PC-9 (cell line): ENCODE measurements around the gene SDC1. TPM values are rescaled to one million over a fixed set of nuclear protein-coding genes. Genes with fewer than 3 reads are reported as not detected.

Experiments used
- BruUV-seq: library from RNA; stranded (reverse); fragments of 400-500 nt; replicated peaks from 2 replicates; lab custom pipeline; 2021; lab: Mats Ljungman, UMichigan
- CTCF ChIA-PET: fragments of 300-600 bp; sonication (Branson Sonifier 250); formaldehyde crosslinking; loops from one replicate; lab custom pipeline; 2022; ENCODE audit warnings: antibody characterized with exemption; lab: Charles Lee
- POLR2A ChIA-PET: fragments of 300-600 bp; sonication (Branson Sonifier 250); formaldehyde crosslinking; loops from one replicate; lab custom pipeline; 2022; ENCODE audit warnings: antibody characterized with exemption; ENCODE audit not compliant: unreplicated experiment; lab: Charles Lee
- DNase-seq, 2 experiments: peaks; one replicate each; pipeline versions ENCODE4 v3.0.0 to v3.0.0-alpha.2; 2015 to 2022; ENCODE audit warnings: mixed read lengths in 1 of 2
- H2AFZ ChIP-seq: fragments of 200-600 bp; sonication (generic); 2 replicates; pipeline ENCODE4 v1.8.1; 2017; ENCODE audit warnings: antibody characterized with exemption
- H3F3A ChIP-seq: fragments of 200-600 bp; sonication (generic); 2 replicates; pipeline ENCODE4 v1.8.1; 2017; ENCODE audit warnings: antibody characterized with exemption, mild to moderate bottlenecking, low read depth; ENCODE audit not compliant: insufficient read depth
- H3K27ac ChIP-seq: fragments of 200-600 bp; sonication (generic); 2 replicates; pipeline ENCODE4 v1.6.1; 2016; ENCODE audit warnings: mixed run types
- H3K27me3 ChIP-seq: fragments of 200-600 bp; sonication (generic); 2 replicates; pipeline ENCODE4 v1.6.1; 2016; ENCODE audit warnings: low read depth, mixed run types; ENCODE audit not compliant: insufficient read depth
- H3K36me3 ChIP-seq: fragments of 200-600 bp; sonication (generic); 2 replicates; pipeline ENCODE4 v1.6.1; 2016; ENCODE audit warnings: low read depth, mixed run types
- H3K4me1 ChIP-seq: fragments of 200-600 bp; sonication (generic); replicated peaks from 2 replicates; pipeline ENCODE4 v1.6.1; 2016; ENCODE audit warnings: mixed run types; ENCODE audit not compliant: insufficient read depth
- H3K4me2 ChIP-seq: fragments of 200-600 bp; sonication (generic); 2 replicates; pipeline ENCODE4 v1.6.1; 2017; ENCODE audit warnings: mixed run types
- H3K4me3 ChIP-seq: fragments of 200-600 bp; sonication (generic); 2 replicates; pipeline ENCODE4 v1.6.1; 2016; ENCODE audit warnings: mixed run types
- H3K79me2 ChIP-seq: fragments of 200-600 bp; sonication (generic); 2 replicates; pipeline ENCODE4 v1.6.1; 2017; ENCODE audit warnings: low read depth, mixed run types
- H3K9me2 ChIP-seq: fragments of 200-600 bp; sonication (generic); 2 replicates; pipeline ENCODE4 v1.8.1; 2017; ENCODE audit warnings: mild to moderate bottlenecking; ENCODE audit not compliant: insufficient read depth
- H3K9me3 ChIP-seq: fragments of 200-600 bp; sonication (generic); 2 replicates; pipeline ENCODE4 v1.8.1; 2016; ENCODE audit warnings: low read depth; ENCODE audit not compliant: insufficient read depth
- H4K20me1 ChIP-seq: fragments of 200-600 bp; sonication (generic); 2 replicates; pipeline ENCODE4 v1.8.1; 2017; ENCODE audit not compliant: insufficient read depth
- CTCF ChIP-seq: fragments of 200-600 bp; sonication (generic); conservative IDR thresholded peaks from 2 replicates; pipeline ENCODE4 v1.6.1; 2017; ENCODE audit warnings: mixed run types, antibody characterized with exemption, mild to moderate bottlenecking, moderate library complexity
- EZH2 ChIP-seq: fragments of 200-600 bp; sonication (generic); IDR thresholded peaks from 2 replicates; pipeline ENCODE4 v1.8.0; 2017; ENCODE audit warnings: antibody characterized with exemption, low read depth
- intact Hi-C: fragments of 100-400 bp; cut with micrococcal nuclease; formaldehyde crosslinking; loops from one replicate; pipeline ENCODE4 v1.10.0; 2022; ENCODE audit not compliant: unreplicated experiment
- total RNA-seq: library from RNA; stranded (reverse); gene quantifications from 2 replicates; pipeline ENCODE4 v1.2.3, GENCODE V29; 2021

Gene SDC1
- total RNA-seq, 1 experiment from 2014 or later: 128 TPM

DNA sequence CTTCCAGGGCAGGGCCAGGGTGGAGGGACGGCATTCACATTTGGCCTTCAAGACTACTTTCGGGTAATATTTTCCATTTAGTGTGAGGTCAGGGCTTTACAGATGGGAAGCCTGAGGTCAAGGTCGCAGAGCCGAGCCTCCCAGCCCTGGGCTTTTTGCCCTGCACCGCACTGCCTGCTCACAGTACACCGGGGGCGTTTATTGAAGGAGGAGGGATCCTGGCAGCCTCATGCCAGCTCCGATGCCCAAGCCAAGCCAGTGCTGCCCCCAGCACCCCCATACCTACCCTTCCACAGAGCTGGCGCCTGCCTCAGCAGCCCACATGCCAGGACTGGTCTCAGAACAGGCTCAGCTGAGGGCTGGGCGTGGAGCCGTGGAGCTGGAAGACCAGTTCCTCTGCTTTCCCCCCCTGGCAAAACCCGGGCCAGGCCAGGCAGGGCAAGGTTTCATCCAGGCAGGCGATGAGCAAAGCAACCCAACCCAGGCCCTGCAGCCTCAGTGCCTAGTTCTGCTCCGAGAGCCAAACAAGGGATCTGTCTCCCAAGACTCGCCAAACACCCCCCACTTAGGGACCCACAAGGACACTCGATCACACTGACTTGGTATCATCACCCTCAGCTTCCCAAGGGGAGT is 11.9 kb downstream of the SDC1 start:
- no peaks in the 10 kb centered on the region for H4K20me1 ChIP-seq
- no peak overlapping the region for H2AFZ ChIP-seq
- intact Hi-C loops: no loop called here
- POLR2A ChIA-PET: no interaction called here
- CTCF ChIA-PET: interaction anchor here (0.6 kb wide), 1 partner anchor 19 kb away, joined by 10 read pairs; no protein-coding TSS in a partner anchor
- no peaks in the 10 kb centered on the region for H3K36me3 ChIP-seq
- BruUV-seq: no TSS peak
- peaks cover 14% of the 10 kb centered on the region; the same call in 1 of the 2 replicates for H3K79me2 ChIP-seq
- H3K27me3 ChIP-seq: no peaks in the 10 kb centered on the region
- peak overlapping the region; percentile 26 for H3K4me2 ChIP-seq
- peak; percentile 57 to 84 for DNase-seq
- peaks cover 24% of the 10 kb centered on the region for H3K4me1 ChIP-seq
- H3K9me3 ChIP-seq: no peaks in the 10 kb centered on the region
- no peaks in the 10 kb centered on the region for H3K9me2 ChIP-seq
- H3F3A ChIP-seq: peaks cover 11% of the 10 kb centered on the region; the same call in 1 of the 2 replicates
- 0 out of 2 replicates have a peak overlapping the region, but pooled peaks have one; percentile 30 for H3K27ac ChIP-seq
- TF ChIP-seq CTCF: no peak
- no peak for TF ChIP-seq EZH2
- no peak overlapping the region for H3K4me3 ChIP-seq

DNA sequence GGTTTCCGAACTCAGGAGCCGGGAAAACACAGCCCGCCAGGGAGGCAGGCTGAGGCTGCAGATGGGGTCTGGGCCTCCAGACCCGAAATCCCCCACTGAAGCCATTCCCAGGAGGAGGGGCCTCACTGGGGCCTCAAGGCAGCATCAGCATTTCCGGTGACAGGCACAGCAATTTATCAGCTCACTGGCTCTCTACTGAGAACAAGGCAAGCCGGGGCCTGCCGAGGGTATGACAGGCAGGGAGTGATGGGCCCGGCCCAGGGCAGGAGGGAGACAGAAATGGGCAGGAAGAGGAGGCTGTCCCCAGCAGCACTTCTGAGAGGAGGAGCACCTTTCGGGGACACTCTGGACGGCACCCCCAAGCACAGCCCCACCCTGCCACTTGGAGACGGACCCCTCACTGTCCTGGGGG is 12.5 kb downstream of the SDC1 start:
- peaks cover 11% of the 10 kb centered on the region; the same call in 1 of the 2 replicates for H3F3A ChIP-seq
- no peak overlapping the region for H3K4me2 ChIP-seq
- BruUV-seq: no TSS peak
- no peaks in the 10 kb centered on the region for H3K9me2 ChIP-seq
- DNase-seq: no peak
- no peak for TF ChIP-seq CTCF
- no peak for TF ChIP-seq EZH2
- ChIA-PET CTCF (interaction anchor here (0.6 kb wide), 1 partner anchor 19 kb away, joined by 10 read pairs; no protein-coding TSS in a partner anchor), POLR2A (no interaction called here)
- H3K36me3 ChIP-seq: no peaks in the 10 kb centered on the region
- no peaks in the 10 kb centered on the region for H4K20me1 ChIP-seq
- intact Hi-C loops: no loop called here
- no peaks in the 10 kb centered on the region for H3K27me3 ChIP-seq
- H3K27ac ChIP-seq: no peak overlapping the region
- H3K9me3 ChIP-seq: no peaks in the 10 kb centered on the region
- no peak overlapping the region for H3K4me3 ChIP-seq
- 0 out of 2 replicates have a peak, but pooled peaks cover 11% of the 10 kb centered on the region for H3K79me2 ChIP-seq
- H3K4me1 ChIP-seq: peaks cover 20% of the 10 kb centered on the region
- no peak overlapping the region for H2AFZ ChIP-seq

DNA sequence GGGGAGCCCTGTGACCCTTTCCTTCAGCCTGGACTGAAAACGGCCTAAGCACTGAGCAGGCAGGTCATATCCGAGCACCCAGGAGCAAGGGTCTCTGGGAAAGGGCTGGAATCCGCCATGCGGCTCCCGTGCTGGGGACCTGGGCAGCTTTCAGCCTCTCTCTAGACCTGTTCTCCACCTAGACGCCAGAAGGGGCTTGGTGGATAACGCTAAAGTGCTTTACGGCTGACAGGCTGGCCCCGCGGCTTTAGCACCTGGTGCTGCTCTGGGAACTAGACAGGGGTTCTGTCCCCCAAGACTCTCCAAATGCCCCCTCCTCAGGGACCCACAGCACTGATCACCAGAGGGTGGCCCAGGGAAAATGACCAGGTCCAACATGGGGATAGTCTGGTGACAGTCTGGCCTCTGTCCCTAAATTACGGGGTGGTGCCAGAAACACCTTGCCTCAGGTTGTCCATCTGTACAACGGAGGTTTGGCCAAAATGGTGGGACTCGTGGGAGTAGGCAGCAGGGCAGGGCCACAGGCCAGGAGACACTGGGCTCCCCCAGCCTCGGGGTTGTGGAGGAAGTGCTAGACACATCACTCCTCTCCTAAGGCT is 13.0 kb downstream of the SDC1 start:
- no peak overlapping the region for H3K4me3 ChIP-seq
- H3K9me2 ChIP-seq: no peaks in the 10 kb centered on the region
- no peaks in the 10 kb centered on the region for H3K27me3 ChIP-seq
- no TSS peak for BruUV-seq
- DNase-seq: no peak
- POLR2A ChIA-PET: no interaction called here
- intact Hi-C loops: no loop called here
- H2AFZ ChIP-seq: no peak overlapping the region
- CTCF ChIA-PET: no interaction called here
- no peak overlapping the region for H3K4me2 ChIP-seq
- no peaks in the 10 kb centered on the region for H3K9me3 ChIP-seq
- H4K20me1 ChIP-seq: no peaks in the 10 kb centered on the region
- H3K4me1 ChIP-seq: peaks cover 20% of the 10 kb centered on the region
- H3K79me2 ChIP-seq: 0 out of 2 replicates have a peak, but pooled peaks cover 11% of the 10 kb centered on the region
- H3K36me3 ChIP-seq: no peaks in the 10 kb centered on the region
- TF ChIP-seq EZH2: no peak
- TF ChIP-seq CTCF: no peak
- no peak overlapping the region for H3K27ac ChIP-seq
- peaks cover 11% of the 10 kb centered on the region; the same call in 1 of the 2 replicates for H3F3A ChIP-seq
